ENCODE data around the gene GPM6B. TPM values are rescaled to one million over a fixed set of nuclear protein-coding genes. Genes with fewer than 3 reads are reported as not detected.

The GPM6B gene
- total and polyA plus RNA-seq, 7 donors, result 1.1 to 3.9 (median 2.5) TPM

DNA sequence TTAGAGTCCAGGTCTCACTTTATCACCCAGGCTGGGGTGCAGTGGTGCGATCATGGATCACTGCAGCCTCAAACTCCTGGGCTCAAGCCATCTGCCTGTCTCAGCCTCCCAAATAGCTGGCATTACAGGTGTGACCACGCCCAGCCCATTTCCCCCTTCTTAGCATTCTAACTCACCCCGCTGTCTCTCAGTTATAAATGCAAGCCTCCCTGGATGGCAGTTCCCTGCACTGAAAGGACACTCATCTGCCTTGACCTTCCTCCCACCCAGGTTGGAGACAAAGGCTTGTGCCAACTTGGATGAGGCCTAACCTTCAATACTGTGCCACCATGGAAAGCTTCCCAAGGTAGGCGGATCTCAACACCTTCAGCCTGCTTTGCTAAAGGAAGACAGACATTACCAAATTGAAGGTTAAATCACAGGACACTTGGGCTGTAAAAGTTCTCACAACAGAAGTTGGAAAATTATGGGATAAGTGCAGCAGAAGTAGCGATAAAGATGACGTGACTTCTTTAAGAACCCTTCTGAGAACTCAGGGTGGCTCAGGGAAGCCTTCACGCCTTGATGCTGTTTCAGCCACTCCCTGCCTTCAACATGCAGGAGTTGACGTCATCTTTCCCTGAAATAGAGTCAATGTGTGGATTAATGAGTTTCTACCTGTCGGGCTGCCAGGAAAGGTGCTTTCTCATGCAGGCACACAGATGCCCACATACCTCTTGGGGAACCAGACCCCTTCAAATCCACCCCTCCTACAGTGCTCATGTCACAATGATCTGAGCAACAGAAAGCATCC, 10.6 kb upstream of the GPM6B start:
- TF ChIP-seq, protein P1, sequence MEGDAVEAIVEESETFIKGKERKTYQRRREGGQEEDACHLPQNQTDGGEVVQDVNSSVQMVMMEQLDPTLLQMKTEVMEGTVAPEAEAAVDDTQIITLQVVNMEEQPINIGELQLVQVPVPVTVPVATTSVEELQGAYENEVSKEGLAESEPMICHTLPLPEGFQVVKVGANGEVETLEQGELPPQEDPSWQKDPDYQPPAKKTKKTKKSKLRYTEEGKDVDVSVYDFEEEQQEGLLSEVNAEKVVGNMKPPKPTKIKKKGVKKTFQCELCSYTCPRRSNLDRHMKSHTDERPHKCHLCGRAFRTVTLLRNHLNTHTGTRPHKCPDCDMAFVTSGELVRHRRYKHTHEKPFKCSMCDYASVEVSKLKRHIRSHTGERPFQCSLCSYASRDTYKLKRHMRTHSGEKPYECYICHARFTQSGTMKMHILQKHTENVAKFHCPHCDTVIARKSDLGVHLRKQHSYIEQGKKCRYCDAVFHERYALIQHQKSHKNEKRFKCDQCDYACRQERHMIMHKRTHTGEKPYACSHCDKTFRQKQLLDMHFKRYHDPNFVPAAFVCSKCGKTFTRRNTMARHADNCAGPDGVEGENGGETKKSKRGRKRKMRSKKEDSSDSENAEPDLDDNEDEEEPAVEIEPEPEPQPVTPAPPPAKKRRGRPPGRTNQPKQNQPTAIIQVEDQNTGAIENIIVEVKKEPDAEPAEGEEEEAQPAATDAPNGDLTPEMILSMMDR (IDR thresholded peaks at IDR 0.05), result no peak
- H3K27me3 ChIP-seq (ENCODE audit: insufficient read depth in 3 of 3, low read length in 2 of 3), result peaks cover 0 to 23% (median 0%) of the 10 kb centered on the region in 3 donors
- no peaks in the 10 kb centered on the region for H3K9me3 ChIP-seq
- ATAC-seq, result no peak
- no peaks in the 10 kb centered on the region for H3K36me3 ChIP-seq (ENCODE audit: insufficient read depth in 1 of 2, low read depth in 1 of 2)
- no peak overlapping the region for H3K4me3 ChIP-seq
- DNase-seq, result no peak
- intact Hi-C loops (cut with DNase I), result no loop called here
- no peaks in the 10 kb centered on the region for H3K4me1 ChIP-seq
- no peak overlapping the region for H3K27ac ChIP-seq
- 87 to 97% (median 95%) methylated on average over 8 to 9 of the region's 9 CpGs for WGBS, 3 donors

DNA sequence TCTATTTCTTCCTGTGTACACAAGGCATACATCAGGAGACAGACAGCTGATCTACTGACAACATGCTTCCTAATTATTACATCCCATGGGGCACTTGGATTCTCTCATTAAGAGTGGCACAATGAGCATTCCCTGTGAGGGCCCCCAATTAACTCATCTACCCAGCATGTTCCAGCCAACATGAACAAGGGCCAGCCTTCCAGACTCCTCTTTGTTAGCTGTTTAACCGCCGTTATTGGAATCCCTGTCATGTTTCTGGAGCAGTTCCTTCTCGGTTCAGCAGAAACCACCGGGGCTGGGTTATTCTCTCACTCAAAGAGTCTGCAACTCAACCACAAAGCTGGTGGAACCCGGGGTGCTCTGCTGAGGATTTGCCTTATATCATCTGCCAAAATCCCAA, 9.9 kb upstream of the GPM6B start:
- Histone ChIP-seq H3K27ac (no peak overlapping the region), H3K27me3 (ENCODE audit: insufficient read depth in 3 of 3, low read length in 2 of 3) (peaks cover 0 to 28% (median 0%) of the 10 kb centered on the region in 3 donors), H3K4me3 (no peak overlapping the region), H3K4me1 (no peaks in the 10 kb centered on the region), H3K36me3 (ENCODE audit: insufficient read depth in 1 of 2, low read depth in 1 of 2) (no peaks in the 10 kb centered on the region), H3K9me3 (no peaks in the 10 kb centered on the region)
- TF ChIP-seq, protein P1 (IDR thresholded peaks at IDR 0.05), result no peak
- intact Hi-C loops (cut with DNase I), result no loop called here
- no peak for ATAC-seq
- no peak for DNase-seq
- WGBS, 3 donors, result 75 to 90% (median 87%) methylated on average over 5 of the region's 5 CpGs

DNA sequence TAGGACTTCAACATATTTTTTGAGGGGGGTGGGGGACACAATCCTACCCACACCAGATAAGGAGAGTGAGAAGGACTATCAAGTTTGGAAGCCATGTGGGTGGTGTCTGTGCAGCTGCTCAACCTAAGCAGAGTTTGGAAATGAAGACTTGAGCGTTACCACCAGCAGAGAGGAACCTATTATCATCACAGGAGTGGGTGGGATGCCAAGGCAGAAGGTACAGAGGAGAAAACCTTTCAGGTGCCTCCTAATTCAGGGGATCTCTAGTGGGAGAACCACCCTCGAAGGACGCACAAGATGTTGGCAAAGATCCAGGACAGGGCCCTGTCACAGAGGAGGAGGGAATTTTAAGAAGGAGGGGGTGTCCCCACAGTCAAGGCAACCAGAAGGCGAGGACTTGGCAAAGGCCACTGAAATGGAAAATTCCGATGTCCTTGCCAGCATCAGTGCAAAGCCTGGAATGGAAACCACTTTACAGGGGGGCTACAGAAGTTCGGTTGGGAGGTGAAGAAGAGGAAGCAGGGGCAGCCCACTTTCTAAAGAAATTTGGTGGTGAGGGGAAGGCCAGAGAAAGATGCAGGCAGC, 8.4 kb upstream of the GPM6B start:
- Histone ChIP-seq H3K9me3 (no peaks in the 10 kb centered on the region), H3K27ac (no peak overlapping the region), H3K4me3 (no peak overlapping the region), H3K4me1 (no peaks in the 10 kb centered on the region), H3K36me3 (ENCODE audit: insufficient read depth in 1 of 2, low read depth in 1 of 2) (no peaks in the 10 kb centered on the region), H3K27me3 (ENCODE audit: insufficient read depth in 3 of 3, low read length in 2 of 3) (peaks cover 0 to 29% (median 0%) of the 10 kb centered on the region in 3 donors)
- ATAC-seq, result no peak
- DNase-seq, result no peak
- TF ChIP-seq, protein P1 (IDR thresholded peaks at IDR 0.05), result no peak
- WGBS, 3 donors, result 48 to 61% (median 51%) methylated on average over 6 of the region's 6 CpGs
- intact Hi-C loops (cut with DNase I), result no loop called here

DNA sequence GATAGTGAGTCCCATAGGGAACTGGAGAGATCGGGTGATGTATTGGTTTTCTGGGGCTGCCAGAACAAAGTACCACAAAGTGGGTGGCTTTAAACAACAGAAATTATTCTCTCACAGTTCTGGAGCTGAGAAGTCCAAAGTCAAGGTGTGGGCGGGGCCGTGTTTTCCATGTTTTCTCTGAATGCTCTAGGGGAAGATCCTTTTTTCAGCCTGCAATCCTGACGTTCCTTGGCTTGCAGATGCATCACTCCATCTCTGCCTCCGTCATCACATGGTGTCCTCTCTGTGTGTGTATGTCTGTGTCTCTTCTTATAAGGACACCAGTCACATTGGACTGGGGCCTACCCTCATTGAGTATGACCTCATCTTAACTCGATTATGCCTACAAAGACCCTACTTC, 7.9 kb upstream of the GPM6B start:
- H3K27ac ChIP-seq, result no peak overlapping the region
- DNase-seq, result no peak
- TF ChIP-seq, protein P1 (IDR thresholded peaks at IDR 0.05), result no peak
- no peaks in the 10 kb centered on the region for H3K36me3 ChIP-seq (ENCODE audit: insufficient read depth in 1 of 2, low read depth in 1 of 2)
- 84 to 88% (median 85%) methylated on average over 6 of the region's 6 CpGs for WGBS, 3 donors
- intact Hi-C loops (cut with DNase I), result no loop called here
- no peaks in the 10 kb centered on the region for H3K4me1 ChIP-seq
- no peak overlapping the region for H3K4me3 ChIP-seq
- no peaks in the 10 kb centered on the region for H3K9me3 ChIP-seq
- H3K27me3 ChIP-seq (ENCODE audit: insufficient read depth in 3 of 3, low read length in 2 of 3), result peaks cover 0 to 29% (median 0%) of the 10 kb centered on the region in 3 donors
- ATAC-seq, result no peak

Data from psoas muscle (tissue), 8 donors.